Gastrocnemius medialis (tissue), 4 donors: ENCODE measurements around the gene ST7.

Experiments used
- CTCF ChIP-seq, 5 experiments: fragments of 450-650 bp in 3 of 5; fragments of 200-600 bp in 2 of 5; sonication (generic) in 2 of 5; IDR thresholded peaks in 4 of 5; conservative IDR thresholded peaks in 1 of 5; 1 replicate in 4 of 5; 2 replicates in 1 of 5; pipeline ENCODE4 v1.5.1; 2016 to 2019; ENCODE audit warnings: antibody characterized with exemption in 5 of 5, mild to moderate bottlenecking in 3 of 5, moderate library complexity in 3 of 5
- POLR2A ChIP-seq, 2 donors: fragments of 450-650 bp; IDR thresholded peaks; one replicate each; pipeline ENCODE4 v1.6.1; 2017; ENCODE audit warnings: antibody characterized with exemption in 2 of 2, mild to moderate bottlenecking in 2 of 2, moderate library complexity in 2 of 2

GRCh38 chr7:116910383-116910782 lies 42.9 kb upstream of the ST7 start:
- TF ChIP-seq CTCF (IDR thresholded peaks at IDR 0.05 in 4 of 5, conservative IDR thresholded peaks at IDR 0.05 in 1 of 5) (no peak), POLR2A (IDR thresholded peaks at IDR 0.05) (no peak)
